HG02588 (cell line): ENCODE measurements around the gene HTRA3.

Source experiments
- ATAC-seq: cut with Tn5 transposase; IDR thresholded peaks from one replicate; pipeline ENCODE4 v1.9.1; 2021; ENCODE audit warnings: mild to moderate bottlenecking, moderate library complexity; ENCODE audit not compliant: unreplicated experiment

HTRA3 gene

DNA sequence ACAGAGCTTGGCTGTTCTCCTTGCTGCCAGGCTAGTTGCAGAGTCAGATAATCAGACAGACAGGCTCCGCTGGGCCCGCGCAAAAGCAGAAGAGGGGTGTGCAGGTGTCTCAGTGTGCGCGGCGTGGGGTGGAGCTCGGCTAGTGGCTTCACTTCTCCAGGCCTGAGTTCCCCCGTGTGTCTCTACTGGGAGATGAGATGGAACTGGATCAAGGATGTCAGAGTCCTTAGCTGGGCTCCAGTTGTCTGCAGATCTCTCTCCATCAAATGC, 21.1 kb downstream of the HTRA3 start:
- no peak for ATAC-seq

- ATAC-seq, result no peak
These were observed 21.6 kb downstream of the HTRA3 start for GRCh38 chr4:8291036-8291682.

DNA sequence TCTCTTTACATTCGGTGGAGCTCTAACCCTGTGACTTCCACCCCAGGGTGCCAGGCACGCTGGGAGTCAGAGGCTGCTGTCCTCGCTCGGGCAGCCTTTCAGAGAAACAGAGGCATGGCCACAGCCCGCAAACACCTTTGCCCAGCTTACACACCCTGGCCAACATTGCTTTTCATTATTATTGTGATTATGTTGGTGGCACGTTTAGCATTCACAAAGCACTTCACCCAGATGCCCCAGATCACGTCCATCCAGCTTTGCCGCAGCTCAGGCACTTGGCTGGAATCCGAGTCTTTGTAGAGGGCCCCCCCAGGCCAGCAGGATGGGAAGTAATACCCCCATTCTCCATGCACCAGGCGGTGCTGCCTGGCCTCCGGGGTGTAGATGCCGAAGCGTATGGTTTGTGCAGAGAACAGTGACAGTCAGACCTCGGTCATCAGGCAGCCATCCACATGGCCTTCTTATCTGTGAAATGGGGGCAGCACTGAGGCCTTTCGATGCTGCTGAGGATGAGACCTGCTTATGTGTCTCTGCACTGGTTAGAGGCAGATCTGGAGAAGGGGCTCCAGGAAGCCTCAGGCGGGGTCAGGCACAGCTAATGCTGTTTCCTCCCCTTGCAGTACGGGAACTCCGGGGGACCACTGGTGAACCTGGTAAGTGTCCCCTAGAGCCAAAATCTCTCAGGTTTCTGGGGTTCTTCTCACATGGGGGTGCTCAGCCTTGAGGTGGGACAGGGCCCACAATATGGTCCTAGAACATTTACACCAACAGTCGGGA, 22.3 kb downstream of the HTRA3 start:
- ATAC-seq, result no peak

GRCh38 chr4:8292478-8293107, 23.0 kb downstream of the HTRA3 start:
- no peak for ATAC-seq

GRCh38 chr4:8293131-8293975, 23.8 kb downstream of the HTRA3 start:
- ATAC-seq, result no peak

GRCh38 chr4:8294036-8294435, 24.5 kb downstream of the HTRA3 start:
- no peak for ATAC-seq

DNA sequence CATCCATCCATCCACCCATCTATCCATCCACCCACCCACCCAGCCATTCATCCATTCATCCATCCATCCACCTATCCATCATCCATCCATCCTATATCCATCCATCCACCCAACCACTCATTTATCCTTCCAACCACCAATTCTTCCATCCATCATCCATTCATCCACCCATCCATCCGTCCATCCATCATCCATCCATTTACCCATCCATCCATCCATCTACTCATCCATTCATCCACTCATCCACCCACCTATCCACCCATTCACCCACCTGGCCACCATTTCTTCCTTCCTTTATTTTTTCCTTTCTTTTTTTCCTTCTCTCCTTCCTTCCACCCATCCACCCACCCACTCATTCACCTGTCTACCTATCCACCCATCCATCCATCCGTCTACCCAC, 25.2 kb downstream of the HTRA3 start:
- ATAC-seq, result no peak

DNA sequence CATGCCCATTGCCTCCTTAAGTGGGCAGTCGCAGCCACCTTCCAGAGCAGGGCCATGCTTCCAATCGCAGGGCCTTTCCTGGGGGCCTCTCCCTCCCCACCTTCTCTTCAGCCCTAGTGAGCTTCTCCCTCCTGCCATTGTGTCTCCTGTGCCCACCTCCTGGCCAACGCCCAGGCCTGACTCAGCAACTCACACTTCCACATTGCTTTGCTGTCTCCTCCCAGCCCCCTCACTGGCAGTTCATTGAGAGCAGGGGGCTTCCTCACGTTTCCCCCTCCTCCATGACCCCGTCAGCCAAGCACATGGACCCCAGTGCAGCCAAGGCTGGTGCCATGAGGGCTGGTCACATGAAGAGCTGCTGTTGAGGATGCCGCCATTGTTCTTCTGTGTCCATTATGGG, 25.9 kb downstream of the HTRA3 start:
- ATAC-seq, result no peak

- no peak for ATAC-seq
These were observed 26.9 kb downstream of the HTRA3 start for GRCh38 chr4:8296491-8296890.

GRCh38 chr4:8297141-8297601, 27.6 kb downstream of the HTRA3 start:
- ATAC-seq, result no peak

DNA sequence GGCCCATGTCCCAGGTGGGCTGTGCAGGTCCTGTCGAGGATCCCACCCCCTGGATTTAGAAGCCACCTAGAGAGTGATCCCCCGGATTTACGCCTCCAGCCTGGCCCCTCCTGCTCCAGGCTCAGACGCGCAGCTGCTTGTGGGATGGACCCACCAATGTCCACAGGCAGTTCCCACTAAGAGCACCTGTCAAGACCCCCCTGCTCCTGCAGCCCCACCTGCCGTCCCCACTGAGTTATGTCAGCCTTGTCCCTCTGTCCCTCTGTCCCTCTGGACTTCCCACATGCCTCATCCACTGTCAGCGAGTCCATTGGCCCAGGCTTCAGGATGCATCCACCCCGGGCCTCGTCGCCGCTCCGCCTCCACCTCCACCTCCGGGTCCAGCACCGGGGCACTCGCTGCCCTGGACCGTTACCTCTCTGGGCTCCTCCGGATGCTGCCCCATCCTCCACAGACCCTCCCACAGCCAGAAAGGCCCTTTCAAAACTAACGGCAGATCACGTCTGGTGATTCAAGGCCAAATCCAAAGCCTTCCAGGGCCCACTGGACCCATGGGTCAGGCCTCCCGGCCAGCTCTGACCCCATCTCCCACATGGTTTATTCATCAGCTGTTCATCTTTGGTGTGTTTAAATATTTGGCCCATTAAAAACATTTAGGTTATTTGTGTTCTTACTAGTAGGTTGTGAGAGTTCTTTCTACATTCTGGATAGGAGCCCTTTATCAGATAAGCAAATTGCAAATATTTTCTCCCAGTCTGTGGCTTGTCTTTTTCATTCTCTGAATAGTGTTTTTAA, 28.3 kb downstream of the HTRA3 start:
- ATAC-seq, result no peak

- ATAC-seq, result no peak
These were observed 31.3 kb downstream of the HTRA3 start for GRCh38 chr4:8300832-8301231.

- no peak for ATAC-seq
These were observed 32.5 kb downstream of the HTRA3 start for GRCh38 chr4:8301851-8302730.

DNA sequence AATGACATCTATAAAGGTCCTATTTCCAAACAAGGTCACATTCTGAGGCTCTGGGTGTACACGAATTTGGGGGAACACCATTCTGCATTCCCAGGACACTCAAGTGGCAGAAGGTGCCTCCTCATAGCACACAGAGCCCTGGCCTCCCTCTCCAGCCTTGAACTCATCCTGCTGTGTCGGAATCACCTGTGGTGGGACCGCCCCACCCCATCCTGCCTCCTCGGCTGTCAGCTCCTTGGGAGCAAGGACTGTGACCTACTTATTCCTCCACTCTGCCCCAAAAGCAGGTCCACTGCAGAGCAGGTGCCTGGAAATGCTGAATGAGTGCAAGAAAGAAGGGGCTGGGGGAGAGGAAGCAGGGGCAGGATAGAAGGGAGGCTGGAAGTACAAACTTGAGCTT, 33.5 kb downstream of the HTRA3 start:
- no peak for ATAC-seq

DNA sequence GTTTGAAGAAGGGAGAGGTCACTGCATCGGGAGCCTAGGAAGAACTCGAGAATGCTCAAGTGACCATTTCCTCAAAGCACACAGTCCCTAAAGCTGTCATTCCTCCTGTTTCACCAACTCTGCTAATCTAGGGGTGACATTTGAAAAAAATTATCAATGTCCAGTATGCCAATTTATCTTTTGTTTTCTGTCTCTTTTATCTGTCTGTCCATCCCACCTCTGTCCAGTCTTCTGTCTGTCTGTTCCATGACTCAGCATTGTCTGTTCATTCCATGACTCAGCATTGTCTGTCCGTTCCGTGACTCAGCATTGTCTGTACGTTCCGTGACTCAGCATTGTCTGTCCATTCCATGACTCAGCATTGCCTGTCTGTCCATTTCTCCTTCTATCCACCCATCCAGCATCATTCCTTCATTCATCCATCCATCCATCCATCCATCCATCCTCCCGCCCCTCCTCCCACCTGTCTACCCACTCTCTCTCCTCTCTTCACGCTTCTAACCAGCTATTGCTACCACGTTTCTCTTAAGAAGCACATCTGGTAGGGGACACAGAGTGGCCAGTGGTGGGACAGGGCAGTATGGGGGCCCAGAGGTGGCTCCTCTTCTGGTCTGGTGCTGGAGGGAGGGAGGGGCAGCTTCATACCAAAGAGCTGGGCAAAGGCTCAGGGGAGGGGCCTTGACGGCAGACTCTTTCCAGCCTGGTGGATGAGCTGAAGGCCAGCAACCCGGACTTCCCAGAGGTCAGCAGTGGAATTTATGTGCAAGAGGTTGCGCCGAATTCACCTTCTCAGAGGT, 34.1 kb downstream of the HTRA3 start:
- ATAC-seq, result no peak

GRCh38 chr4:8304827-8305695, 35.5 kb downstream of the HTRA3 start:
- ATAC-seq, result no peak

- ATAC-seq, result no peak
These were observed 36.4 kb downstream of the HTRA3 start for GRCh38 chr4:8305851-8306471.
